GM19240 (cell line): ENCODE data around the gene ERVK3-1.
"Not testable (repeated sequence)": the region's sequence is repeated elsewhere in the genome, so short reads cannot be mapped to it uniquely, and the experiment has no call there.

ENCODE experiments used
- DNase-seq: peaks from one replicate; pipeline ENCODE4 v3.0.0; 2011; ENCODE audit warnings: low spot score; ENCODE audit not compliant: insufficient read length

ERVK3-1 gene

DNA sequence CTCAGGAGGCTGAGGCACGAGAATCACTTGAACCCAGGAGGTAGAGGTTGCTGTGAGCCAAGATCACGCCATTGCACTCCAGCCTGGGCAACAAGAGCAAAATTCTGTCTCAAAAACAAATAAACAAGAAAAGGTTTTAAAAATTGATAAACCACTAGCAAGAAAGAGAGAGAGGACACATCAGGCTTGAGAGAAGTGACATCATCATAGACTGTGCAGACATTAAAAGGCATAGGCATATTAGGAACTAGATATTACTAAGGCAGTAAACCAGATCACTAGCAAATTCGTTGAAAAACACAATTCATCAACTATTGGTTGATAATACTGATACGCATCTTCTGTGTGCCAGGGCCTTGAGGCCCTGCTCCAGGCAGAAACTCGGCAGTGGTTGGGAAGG is 40.4 kb downstream of the ERVK3-1 start:
- DNase-seq: no peak

DNA sequence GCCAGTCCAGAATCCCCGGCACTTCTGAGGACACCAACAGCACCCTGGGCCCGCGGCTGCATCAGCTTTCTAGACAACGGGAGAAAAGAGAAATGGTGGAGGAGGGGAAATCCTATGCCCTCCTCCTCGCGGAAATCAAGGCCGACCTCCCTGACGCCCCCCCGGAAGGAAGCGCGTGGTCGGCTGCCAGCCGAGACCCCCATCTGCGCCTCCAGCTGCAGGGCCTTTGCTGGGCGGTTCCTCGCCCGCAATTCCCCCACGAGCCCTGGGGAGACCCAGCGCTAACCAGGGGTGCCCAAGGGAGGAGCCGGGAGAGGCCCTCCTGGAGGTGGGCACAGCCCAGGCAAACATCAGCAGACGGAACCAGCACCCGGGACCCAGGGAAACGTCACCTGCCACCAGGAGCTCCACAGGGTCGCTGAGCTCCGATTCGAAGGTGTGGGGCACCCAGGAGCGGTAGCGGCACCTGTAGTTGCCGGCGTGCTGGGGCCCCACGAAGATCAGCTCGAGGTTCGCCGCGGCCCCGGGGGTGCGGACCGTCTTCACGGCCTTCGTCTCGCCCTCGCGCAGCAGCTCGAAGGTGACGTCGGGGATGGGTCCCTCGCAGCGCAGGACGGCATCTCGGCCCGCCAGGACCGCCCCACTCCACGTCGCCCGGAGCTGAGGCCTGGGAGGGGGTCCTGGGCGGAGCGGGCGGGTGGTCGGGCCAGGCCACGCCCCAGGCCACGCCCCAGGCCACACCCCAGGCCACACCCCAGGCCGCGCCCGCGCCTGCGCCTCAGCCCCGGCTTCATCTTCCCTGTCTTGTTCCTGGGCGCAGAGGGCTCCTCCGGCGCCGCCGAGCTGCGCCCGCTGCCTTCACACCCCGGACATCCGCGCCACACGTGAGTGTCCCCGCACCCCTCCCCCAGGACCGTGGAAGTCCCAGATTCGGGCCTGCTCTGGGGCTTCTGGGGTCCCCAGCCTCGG is 42.1 kb downstream of the ERVK3-1 start:
- DNase-seq: peak; percentile 93

DNA sequence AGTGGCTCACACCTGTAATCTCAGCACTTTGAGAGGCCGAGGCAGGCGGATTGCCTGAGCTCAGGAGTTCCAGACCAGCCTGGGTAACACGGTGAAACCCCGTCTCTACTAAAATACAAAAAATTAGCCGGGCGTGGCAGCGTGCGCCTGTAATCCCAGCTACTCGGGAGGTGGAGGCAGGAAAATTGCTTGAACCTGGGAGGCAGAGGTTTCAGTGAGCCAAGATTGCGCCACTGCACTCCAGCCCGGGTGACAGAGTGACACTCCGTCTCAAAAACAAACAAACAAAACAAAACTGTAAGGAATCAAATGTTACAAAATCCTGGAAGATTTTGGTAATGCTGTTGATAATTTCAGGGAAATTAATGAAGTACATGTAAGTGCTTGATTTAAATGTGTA is 42.9 kb downstream of the ERVK3-1 start:
- not testable (repeated sequence) for DNase-seq

DNA sequence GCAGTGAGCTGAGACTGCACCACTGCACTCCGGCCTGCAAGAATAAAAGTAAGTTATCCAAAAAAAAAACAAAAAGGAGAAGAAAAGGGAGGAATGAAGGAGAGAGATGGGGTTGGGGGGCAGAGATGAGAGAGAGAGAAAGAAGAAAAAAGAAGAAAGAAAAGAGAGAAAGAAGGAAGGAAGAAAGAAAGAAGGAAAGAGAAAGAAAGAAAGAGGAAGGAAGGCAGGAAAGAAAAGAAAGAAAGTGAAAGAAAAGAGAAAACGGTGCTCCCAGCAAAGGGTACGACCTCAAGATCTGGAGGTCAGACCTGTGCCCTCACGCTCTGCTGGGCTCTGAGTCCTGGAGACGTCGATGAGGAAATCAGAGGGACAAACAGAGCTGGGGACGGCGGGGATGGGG is 44.4 kb downstream of the ERVK3-1 start:
- DNase-seq: no peak

DNA sequence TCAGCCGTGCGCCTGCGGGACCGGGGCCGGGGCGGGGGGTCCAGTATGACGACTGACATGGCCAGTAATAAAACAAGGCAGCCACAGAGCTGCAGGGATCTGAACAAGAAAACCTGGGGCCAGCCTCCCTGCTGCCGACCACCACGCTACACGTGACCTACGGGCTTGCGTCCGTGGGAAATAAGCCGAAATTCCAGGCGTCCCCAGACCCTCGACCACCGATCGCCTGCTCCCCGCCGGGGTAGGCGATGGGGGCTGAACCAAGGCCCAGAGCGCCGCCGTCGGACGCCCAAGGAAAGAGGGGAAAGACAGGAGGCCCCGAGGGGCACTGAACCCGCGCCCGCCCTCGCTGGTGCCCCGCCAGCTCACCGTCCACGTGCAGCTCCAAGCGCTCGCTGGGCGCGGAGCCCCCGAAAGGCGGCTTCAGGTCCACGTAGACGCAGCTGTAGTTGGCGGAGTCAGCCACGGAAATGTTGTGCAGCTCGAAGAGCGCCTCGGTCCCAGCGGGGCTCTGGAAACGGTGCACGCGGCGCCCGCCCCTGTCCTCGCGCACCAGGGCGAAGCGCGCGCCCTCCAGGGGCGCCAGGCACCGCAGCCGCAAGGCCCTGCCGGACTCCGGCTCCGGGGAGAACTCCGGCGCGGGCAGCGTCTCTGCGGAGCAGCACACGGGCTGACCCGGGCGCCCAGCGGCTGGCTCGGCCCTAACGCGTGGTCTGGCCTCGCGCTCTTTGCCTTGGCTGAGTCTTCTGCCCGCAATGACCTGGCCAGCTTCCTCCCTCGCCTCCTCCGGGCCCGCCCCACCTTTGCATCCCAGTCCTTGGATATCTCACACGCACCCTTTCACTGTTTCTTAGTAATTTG is 45.1 kb downstream of the ERVK3-1 start:
- no peak for DNase-seq

DNA sequence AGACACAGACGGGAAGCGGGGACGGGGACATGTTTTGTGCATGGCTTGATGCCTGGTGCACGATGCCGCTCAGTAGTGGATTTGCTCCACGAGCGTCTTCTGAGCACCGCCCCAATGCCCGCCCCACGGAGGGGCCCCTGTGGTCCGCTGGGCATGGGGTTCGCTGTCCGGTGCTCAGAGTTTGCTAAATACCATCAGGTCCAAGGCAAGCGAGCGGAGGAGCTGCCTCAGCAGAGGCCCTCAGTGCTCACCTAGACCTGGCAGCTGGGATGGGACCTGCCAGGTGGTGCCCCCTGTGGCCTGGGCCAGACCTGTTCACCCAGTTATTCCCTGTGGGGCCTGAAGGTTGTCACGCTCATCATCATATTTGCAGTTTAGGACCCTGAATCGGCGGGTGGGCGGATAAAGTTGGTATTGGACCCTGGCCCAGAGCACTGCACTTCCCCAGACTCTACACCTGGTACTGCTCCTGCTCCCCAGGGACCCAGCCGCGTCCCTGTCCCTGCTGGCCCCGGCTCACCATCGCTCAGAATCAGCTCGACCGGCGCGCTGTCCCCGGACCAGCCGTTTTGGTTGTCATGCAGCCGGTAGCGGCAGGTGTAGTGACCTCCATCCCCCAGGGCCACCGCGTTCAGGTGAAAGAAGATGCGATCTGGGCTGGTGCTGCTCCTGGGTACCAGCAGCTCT is 45.8 kb downstream of the ERVK3-1 start:
- DNase-seq: no peak

DNA sequence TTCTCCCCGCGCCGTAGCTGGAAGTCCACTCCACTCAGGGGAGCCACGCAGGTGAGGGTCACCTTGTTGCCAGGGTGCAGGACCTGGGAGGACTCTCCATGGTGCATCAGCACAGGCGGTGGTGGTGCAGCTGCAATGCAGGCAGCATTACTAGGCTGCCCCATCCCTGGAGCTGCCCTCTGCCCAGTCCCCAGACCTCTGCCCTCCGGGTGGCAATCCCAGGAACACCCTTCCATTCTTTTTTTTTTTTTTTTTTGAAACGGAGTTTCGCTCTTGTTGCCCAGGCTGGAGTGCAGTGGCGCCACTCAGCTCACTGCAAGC is 46.3 kb downstream of the ERVK3-1 start:
- DNase-seq: no peak

DNA sequence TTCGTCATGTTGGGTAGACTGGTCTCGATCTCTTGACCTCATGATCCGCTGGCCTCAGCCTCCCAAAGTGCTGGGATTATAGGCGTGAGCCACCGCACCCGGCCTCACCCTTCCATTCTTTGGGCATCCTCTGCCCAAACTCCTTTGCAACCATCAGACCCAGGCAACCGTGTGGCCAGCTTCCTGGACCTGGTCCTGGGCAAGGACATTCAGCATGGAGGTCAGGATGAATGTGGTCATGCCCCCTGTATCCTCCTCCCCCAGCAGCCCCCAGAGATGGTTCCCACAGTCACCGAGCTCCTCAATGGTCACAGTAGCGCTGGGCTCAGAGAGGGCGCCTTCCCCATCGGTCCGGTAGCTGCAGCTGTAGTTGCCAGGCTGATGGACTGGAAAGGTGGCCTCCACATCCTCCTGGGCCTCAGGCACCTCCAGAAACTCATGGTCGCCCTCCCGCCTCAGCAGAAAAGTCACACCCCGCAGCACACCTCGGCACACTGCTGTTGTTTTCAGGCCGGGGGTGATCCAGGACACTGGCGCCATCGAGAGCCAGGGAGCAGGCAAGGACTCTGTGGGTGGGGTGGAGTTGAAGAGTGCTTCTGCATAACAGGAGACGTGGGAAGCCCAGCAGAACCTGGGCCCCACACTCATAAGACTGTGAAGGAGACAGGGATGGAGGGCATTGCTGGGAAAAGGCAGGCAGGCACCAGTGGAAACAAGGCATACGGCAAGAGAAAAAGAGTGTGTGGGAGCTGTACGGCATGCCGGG is 47.0 kb downstream of the ERVK3-1 start:
- no peak for DNase-seq

DNA sequence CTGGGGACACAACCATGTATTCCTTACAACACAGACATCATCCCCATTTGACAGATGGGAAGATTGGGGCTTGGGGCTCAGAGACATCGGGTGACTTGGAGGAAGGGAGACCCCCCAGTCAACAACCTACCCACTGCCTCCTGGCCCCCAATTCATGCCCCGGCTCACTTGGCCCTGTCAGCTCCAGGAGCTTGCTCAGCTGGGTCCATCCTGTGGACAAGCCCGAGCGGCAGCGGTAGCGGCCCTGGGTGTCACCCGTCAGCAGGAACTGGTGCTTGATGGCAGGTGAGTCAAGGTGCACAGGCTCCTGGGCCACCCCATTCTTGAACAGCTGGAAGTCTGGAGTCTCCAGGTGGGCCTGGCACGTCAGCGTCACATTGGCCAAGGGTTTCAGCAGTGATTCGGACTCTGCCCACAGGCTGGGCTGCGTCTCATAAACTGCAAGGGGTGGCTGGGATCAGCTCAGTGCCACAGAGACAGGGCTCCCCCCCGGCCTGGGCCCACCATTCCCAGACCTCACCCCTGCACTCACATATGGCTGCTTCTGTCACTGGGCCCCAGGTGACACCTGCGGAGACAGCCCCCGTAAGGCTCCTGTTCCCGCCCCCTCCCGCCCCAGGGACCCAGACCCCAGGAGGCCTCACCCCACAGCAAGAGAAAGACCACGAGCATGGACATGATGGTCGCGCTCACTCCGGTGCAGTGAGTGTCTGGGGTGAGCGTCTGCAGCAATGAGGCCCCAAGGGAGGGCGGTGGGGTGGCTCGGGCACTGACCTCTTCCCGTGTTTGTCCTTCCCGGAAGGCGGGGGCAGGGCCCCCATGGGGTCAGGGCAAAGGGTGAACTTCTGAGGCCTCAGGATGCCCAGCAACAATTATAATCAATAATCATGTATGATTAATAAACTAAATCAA is 47.8 kb downstream of the ERVK3-1 start, which contains the start of gene A1BG:
Gene A1BG (minus strand): TSS at position 733 of the 912 bp plus-strand sequence. CDS start 55 bp downstream, at position 678.
- no peak for DNase-seq

DNA sequence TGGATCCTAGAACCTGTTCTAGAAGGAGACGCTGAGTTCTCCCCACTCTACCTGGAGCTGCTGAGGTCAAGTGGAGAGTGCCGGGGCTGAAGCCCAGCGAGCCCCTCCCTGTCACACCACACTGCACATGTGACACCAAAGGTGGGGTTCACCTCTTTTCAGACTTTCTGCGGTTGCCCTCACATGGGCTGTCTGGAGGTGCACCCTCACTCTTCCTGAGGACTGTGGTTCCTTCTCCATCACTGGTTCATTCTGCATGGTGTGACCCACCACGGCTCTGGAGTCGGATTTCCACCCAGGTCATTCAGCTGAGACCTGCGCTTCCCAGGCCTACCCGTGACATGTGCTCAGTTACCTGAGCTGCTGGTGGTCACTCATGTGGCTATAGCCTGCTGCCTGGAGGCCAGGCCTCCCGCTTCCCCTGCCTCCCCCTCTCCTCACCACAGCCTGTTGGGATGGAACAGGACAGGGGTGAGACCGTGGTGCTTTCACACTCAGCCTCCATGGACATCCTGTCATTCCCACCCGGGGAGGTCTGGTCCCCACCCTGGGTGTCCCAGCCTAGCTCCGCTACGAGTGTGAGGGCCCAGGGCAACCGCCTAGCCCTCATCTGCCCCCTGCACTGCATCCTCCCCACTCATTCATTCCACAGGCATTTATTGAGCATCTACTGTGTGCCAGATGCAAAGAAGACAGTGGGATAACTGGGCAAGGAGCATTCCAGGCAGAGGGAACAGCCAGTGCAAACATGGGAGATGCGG is 48.7 kb downstream of the ERVK3-1 start:
- DNase-seq: no peak

DNA sequence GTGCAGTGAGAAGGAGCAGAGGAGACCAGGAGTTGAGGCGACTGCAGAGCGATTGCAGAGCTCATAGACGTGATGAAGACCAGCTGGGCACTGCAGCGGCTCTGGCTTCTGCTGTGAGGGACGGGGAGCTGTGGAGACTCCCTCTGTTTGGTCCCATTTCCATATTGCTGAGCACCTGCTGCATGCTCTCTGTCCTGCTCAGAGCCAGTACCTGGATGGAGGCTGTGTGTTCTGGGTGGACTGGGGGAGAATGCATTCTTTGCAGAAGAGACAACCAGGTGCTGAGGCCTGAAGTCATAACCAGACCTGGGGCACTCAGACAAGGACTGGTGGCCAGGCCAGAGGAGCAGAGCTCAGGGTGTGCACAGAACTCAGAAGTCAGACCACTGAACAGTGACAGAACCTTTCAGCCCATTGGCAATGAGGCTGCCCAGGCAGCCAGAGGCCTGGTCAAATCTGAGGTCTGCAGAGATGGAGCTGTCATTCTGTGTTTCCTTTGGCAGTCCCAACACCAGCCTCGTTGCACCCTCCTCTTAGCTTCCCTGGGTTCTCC is 49.4 kb downstream of the ERVK3-1 start:
- no peak for DNase-seq

DNA sequence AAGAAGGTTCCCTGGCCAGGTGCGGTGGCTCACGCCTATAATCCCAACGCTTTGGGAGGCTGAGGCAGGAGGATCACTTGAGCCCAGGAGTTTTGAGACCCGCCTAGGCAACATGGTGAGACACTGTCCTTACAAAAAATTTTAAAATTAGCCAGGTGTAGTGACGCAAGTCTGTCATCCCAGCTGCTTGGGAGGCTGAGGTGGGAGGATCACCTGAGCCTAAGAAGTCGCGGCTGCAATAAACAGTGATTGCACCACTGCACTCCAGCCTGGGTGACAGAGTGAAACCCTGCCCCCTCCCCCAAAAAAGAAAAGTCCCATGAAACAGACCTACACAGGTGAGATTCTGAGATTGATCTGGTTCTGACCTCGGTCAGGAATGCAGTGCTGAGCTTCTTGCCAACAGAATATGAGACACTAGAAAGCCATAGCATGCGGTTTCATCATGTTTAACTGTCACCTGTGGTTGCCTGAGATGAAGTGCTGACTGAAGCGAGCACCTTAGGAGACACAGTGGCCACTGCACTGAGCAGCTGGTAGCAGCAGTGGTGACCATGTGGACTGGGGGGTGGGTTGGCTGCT is 50.1 kb downstream of the ERVK3-1 start:
- DNase-seq: no peak

DNA sequence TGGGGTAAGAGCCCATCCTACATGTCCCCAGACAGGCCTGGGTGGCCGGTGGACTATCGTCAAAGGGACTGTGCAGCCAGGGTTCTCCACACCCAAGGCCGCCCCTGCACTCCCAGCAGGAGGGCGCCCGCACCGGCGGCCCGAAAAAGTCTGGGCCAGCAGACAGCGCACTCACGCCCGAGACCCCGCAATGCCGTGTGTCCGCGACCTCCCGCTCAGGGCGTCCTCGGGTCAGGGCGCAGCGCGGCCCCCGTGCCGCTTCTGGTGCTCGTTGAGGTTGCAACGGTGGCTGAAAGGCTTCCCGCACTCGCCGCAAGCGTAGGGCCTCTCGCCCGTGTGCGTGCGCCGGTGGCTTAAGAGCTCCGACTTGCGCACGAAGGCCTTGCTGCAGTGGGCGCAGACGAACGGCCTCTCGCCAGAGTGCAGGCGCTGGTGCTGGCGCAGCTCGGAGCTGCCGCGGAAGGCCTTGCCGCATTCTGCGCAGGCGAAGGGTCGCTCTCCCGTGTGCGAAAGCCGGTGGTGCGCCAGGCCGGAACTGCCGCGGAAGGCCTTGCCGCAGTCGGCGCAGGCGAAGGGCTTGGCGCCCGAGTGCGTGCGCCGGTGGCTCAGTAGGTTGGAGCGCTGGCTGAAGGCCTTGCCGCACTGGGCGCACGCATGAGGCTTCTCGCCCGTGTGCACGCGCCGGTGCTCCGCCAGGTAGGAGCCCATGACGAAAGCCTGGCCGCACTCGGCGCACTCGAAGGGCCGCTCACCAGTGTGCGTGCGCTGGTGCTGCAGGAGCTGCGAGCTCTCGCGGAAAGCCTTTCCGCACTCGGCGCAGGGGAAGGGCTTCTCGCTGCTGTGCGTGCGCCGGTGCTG is 51.0 kb downstream of the ERVK3-1 start:
- no peak for DNase-seq

DNA sequence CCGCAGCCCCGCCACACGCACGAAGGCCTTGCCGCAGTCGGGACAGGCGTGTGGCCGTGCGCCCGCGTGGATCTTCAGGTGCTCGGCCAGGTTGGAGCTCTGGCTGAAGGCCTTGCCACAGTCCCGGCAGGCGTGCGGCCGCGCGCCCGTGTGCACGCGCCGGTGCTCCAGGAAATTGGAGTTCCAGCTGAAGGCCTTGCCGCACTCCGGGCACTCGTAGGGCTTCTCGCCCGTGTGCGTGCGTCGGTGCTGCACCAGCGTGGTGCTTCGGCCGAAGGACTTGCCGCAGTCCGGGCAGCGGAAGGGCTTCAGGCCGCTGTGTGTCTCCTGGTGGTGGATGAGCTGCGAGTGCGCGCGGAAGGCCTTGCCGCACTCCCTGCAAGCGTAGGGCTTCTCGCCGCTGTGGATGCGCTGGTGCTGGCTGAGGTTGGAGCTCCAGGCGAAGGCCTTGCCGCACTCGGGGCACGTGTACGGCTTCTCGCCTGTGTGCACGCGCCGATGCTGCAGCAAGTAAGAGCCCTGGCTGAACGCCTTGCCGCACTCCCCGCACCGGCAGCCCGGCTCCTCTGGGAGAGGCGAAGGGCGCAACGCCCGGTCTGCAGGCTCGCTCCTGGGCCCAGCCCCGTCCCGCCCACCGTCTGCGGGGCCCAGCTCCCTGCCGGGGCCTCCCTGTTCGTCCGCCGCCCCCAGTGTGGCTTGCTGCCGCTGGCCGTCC is 51.7 kb downstream of the ERVK3-1 start:
- DNase-seq: no peak

DNA sequence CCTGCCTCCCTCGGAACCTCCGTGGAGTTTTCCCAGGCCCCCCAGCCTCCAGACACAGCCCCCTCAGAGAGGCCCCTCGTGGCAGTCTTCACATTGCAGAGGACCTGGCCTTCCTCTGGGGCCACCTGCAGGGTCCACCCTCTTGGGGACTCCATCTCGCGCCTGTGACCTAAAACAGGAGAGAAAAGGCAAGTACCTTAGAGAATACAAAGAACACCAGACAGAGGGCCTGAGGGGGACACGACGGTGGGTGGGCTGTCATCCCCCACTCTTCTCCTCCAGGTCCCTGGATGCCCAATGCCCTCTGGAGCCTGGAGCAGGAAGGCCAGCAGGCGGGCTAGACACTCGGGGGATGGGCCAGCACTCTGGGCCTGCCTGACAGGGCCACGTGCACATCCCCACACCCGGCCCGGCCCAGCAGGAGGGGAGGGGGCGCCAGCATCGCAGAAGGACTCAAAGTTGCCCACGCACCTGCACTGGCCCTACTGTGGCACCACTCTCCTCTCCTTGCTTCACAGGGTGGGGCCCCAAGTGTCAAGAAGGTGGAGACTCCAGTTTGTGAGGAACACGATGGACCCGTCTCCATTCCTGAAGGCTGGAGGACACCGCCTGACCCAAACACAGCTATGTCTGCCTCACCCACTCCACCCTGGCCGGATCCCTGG is 52.4 kb downstream of the ERVK3-1 start:
- DNase-seq: no peak

DNA sequence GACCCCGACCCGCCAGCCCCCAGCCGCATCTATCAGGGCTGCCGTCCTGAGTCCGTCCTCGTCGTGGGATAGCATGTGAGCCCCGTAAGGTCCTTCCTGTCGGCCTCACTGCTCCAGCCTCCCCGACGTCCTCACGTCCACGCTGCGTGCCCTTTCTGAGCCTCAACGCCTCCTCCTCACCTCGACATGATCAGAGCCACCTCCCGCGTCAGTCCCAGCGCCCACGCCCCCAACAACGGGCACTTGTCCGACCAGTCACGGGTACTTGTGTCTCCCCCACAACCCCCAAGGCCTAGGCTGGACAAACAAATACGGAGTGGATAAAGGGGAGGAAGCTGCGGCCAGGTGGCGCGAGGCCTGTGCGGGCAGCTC is 56.7 kb downstream of the ERVK3-1 start:
- DNase-seq: peak; percentile 75
